Stimulated activated naive B cell treated with anti-CD40 and anti-IgM and Interleukin-4, amounts not matched to agents 10 μg/mL and 1 μg/mL and 100 μg/mL, for 72 hours (primary cell): ENCODE results near the gene B3GALT4.

Experiments
- ATAC-seq, 2 donors: fragments of 150-1000 bp; cut with Tn5 transposase; replicated peaks; 2 replicates each; pipeline ENCODE4 v1.10.0; 2021; ENCODE audit warnings: moderate library complexity in 1 of 2
- DNase-seq: peaks from one replicate; pipeline ENCODE4 v3.0.0; 2021
- H3K27ac Mint-ChIP-seq: one replicate; pipeline ENCODE4 v1.8.0; 2022; ENCODE audit warnings: mild to moderate bottlenecking, mixed read lengths
- H3K27me3 Mint-ChIP-seq, 2 donors: one replicate each; pipeline ENCODE4 v1.8.0; 2022; ENCODE audit warnings: mixed read lengths in 2 of 2
- H3K36me3 Mint-ChIP-seq, 2 donors: one replicate each; pipeline ENCODE4 v1.8.0; 2022; ENCODE audit warnings: mixed read lengths in 2 of 2, mild to moderate bottlenecking in 1 of 2
- H3K4me1 Mint-ChIP-seq, 2 donors: one replicate each; pipeline ENCODE4 v1.8.0; 2022; ENCODE audit warnings: mixed read lengths in 2 of 2, mild to moderate bottlenecking in 1 of 2
- H3K4me3 Mint-ChIP-seq, 2 donors: one replicate each; pipeline ENCODE4 v1.8.0; 2022; ENCODE audit warnings: mild to moderate bottlenecking in 2 of 2, mixed read lengths in 2 of 2, moderate library complexity in 1 of 2
- H3K9me3 Mint-ChIP-seq, 2 donors: one replicate each; pipeline ENCODE4 v1.8.0; 2022; ENCODE audit warnings: mixed read lengths in 2 of 2, mild to moderate bottlenecking in 1 of 2

B3GALT4 gene

GRCh38 chr6:33276864-33277662, at the start of gene B3GALT4:
TSS of gene B3GALT4 (plus strand) at chr6:33277123. CDS start at chr6:33277420, 297 bp downstream.
- H3K27ac Mint-ChIP-seq, result peak within 1 kb of the TSS; percentile 100
- peaks cover 44 to 82% of the 10 kb centered on the region in 2 donors for H3K4me1 Mint-ChIP-seq
- no peaks in the 10 kb centered on the region for H3K27me3 Mint-ChIP-seq
- DNase-seq (peak; percentile 86), ATAC-seq (peak; percentile 76 to 79)
- H3K4me3 Mint-ChIP-seq, result peak within 1 kb of the TSS; percentile 99
- H3K36me3 Mint-ChIP-seq, result peaks cover 58 to 59% of the 10 kb centered on the region in 2 donors
- H3K9me3 Mint-ChIP-seq, result no peaks in the 10 kb centered on the region

GRCh38 chr6:33235221-33235634, 41.7 kb upstream of the B3GALT4 start:
- Mint-ChIP-seq H3K4me1 (no peaks in the 10 kb centered on the region), H3K9me3 (peaks cover 0 to 1% of the 10 kb centered on the region in 2 donors), H3K27ac (no peak overlapping the region), H3K36me3 (no peaks in the 10 kb centered on the region), H3K27me3 (peaks cover 42 to 55% of the 10 kb centered on the region in 2 donors), H3K4me3 (no peak overlapping the region)
- no peak for ATAC-seq
- no peak for DNase-seq

- H3K36me3 Mint-ChIP-seq, result no peaks in the 10 kb centered on the region
- H3K4me1 Mint-ChIP-seq, result no peaks in the 10 kb centered on the region
- no peak for DNase-seq
- H3K27me3 Mint-ChIP-seq, result peaks cover 41 to 57% of the 10 kb centered on the region in 2 donors
- no peak overlapping the region for H3K4me3 Mint-ChIP-seq
- H3K9me3 Mint-ChIP-seq, result peaks cover 0 to 1% of the 10 kb centered on the region in 2 donors
- ATAC-seq, result no peak
- H3K27ac Mint-ChIP-seq, result no peak overlapping the region
Observed at GRCh38 chr6:33236328-33236727, 40.6 kb upstream of the B3GALT4 start.

- Mint-ChIP-seq H3K27ac (no peak overlapping the region), H3K36me3 (no peaks in the 10 kb centered on the region), H3K4me3 (no peak overlapping the region)
Observed at GRCh38 chr6:33236852-33237251, 40.1 kb upstream of the B3GALT4 start.

GRCh38 chr6:33237741-33238140, 39.2 kb upstream of the B3GALT4 start:
- ATAC-seq, result no peak
- Mint-ChIP-seq H3K4me1 (peaks cover 0 to 6% of the 10 kb centered on the region in 2 donors), H3K27me3 (peaks cover 36 to 53% of the 10 kb centered on the region in 2 donors), H3K4me3 (no peak overlapping the region), H3K9me3 (peaks cover 0 to 1% of the 10 kb centered on the region in 2 donors), H3K27ac (no peak overlapping the region), H3K36me3 (no peaks in the 10 kb centered on the region)
- no peak for DNase-seq

More at GRCh38 chr6:33236852-33237251, 40.1 kb upstream of the B3GALT4 start:
- peaks cover 38 to 53% of the 10 kb centered on the region in 2 donors for H3K27me3 Mint-ChIP-seq
- peaks cover 0 to 1% of the 10 kb centered on the region in 2 donors for H3K9me3 Mint-ChIP-seq
- DNase-seq (no peak), ATAC-seq (no peak)
- peaks cover 0 to 3% of the 10 kb centered on the region in 2 donors for H3K4me1 Mint-ChIP-seq

- Mint-ChIP-seq H3K9me3 (no peaks in the 10 kb centered on the region), H3K4me1 (peaks cover 0 to 6% of the 10 kb centered on the region in 2 donors), H3K4me3 (no peak overlapping the region), H3K27ac (no peak overlapping the region), H3K27me3 (peaks cover 24 to 32% of the 10 kb centered on the region in 2 donors), H3K36me3 (no peaks in the 10 kb centered on the region)
- ATAC-seq (peak in 1 of 2 donors; percentile 36), DNase-seq (no peak)
Observed at GRCh38 chr6:33241968-33242367, 35.0 kb upstream of the B3GALT4 start.

GRCh38 chr6:33243476-33243875, 33.4 kb upstream of the B3GALT4 start:
- no peak overlapping the region for H3K4me3 Mint-ChIP-seq
- DNase-seq, result no peak
- no peak for ATAC-seq
- H3K36me3 Mint-ChIP-seq, result no peaks in the 10 kb centered on the region
- peaks cover 4 to 10% of the 10 kb centered on the region in 2 donors for H3K4me1 Mint-ChIP-seq
- no peaks in the 10 kb centered on the region for H3K9me3 Mint-ChIP-seq
- H3K27me3 Mint-ChIP-seq, result peaks cover 24 to 27% of the 10 kb centered on the region in 2 donors
- H3K27ac Mint-ChIP-seq, result no peak overlapping the region

GRCh38 chr6:33247977-33248642, 28.8 kb upstream of the B3GALT4 start:
- peak; percentile 81 for DNase-seq
- Mint-ChIP-seq H3K4me3 (peak overlapping the region; percentile 88 to 90), H3K4me1 (peaks cover 28 to 36% of the 10 kb centered on the region in 2 donors), H3K27me3 (peaks cover 4 to 5% of the 10 kb centered on the region in 2 donors), H3K27ac (peak overlapping the region; percentile 97), H3K36me3 (peaks cover 21 to 25% of the 10 kb centered on the region in 2 donors), H3K9me3 (no peaks in the 10 kb centered on the region)
- ATAC-seq, result peak; percentile 49 to 56

- DNase-seq, result no peak
- peaks cover 28 to 36% of the 10 kb centered on the region in 2 donors for H3K4me1 Mint-ChIP-seq
Observed at GRCh38 chr6:33248643-33248931, 28.3 kb upstream of the B3GALT4 start.

GRCh38 chr6:33248932-33249731, 27.8 kb upstream of the B3GALT4 start:
- Mint-ChIP-seq H3K27ac (peak overlapping the region; percentile 97), H3K4me1 (peaks cover 28 to 36% of the 10 kb centered on the region in 2 donors), H3K27me3 (no peaks in the 10 kb centered on the region), H3K36me3 (peaks cover 22 to 26% of the 10 kb centered on the region in 2 donors), H3K4me3 (peak overlapping the region; percentile 88 to 90), H3K9me3 (no peaks in the 10 kb centered on the region)
- peak; percentile 97 for DNase-seq
- peak; percentile 90 for ATAC-seq

More at GRCh38 chr6:33248643-33248931, 28.3 kb upstream of the B3GALT4 start:
- peak; percentile 37 for ATAC-seq
- Mint-ChIP-seq H3K27ac (peak overlapping the region; percentile 97), H3K27me3 (no peaks in the 10 kb centered on the region), H3K9me3 (no peaks in the 10 kb centered on the region), H3K36me3 (peaks cover 22 to 26% of the 10 kb centered on the region in 2 donors), H3K4me3 (peak overlapping the region; percentile 88 to 90)

GRCh38 chr6:33249732-33250630, 26.9 kb upstream of the B3GALT4 start:
- peaks cover 28 to 36% of the 10 kb centered on the region in 2 donors for H3K4me1 Mint-ChIP-seq
- peak; percentile 7 for DNase-seq
- no peaks in the 10 kb centered on the region for H3K27me3 Mint-ChIP-seq
- peak overlapping the region; percentile 97 for H3K27ac Mint-ChIP-seq
- no peak for ATAC-seq
- no peaks in the 10 kb centered on the region for H3K9me3 Mint-ChIP-seq
- H3K4me3 Mint-ChIP-seq, result peak overlapping the region; percentile 88 to 90
- peaks cover 22 to 26% of the 10 kb centered on the region in 2 donors for H3K36me3 Mint-ChIP-seq

- no peak for ATAC-seq
- H3K36me3 Mint-ChIP-seq, result peaks cover 22 to 28% of the 10 kb centered on the region in 2 donors
- no peak for DNase-seq
- no peaks in the 10 kb centered on the region for H3K27me3 Mint-ChIP-seq
- H3K4me1 Mint-ChIP-seq, result peaks cover 28 to 36% of the 10 kb centered on the region in 2 donors
- H3K9me3 Mint-ChIP-seq, result no peaks in the 10 kb centered on the region
- H3K27ac Mint-ChIP-seq, result peak overlapping the region; percentile 97
- peak overlapping the region; percentile 88 to 90 for H3K4me3 Mint-ChIP-seq
Observed at GRCh38 chr6:33250731-33251130, 26.2 kb upstream of the B3GALT4 start.

GRCh38 chr6:33251395-33252012, 25.4 kb upstream of the B3GALT4 start:
- H3K4me1 Mint-ChIP-seq, result peaks cover 28 to 36% of the 10 kb centered on the region in 2 donors
- ATAC-seq (no peak), DNase-seq (no peak)
- peak overlapping the region; percentile 39 for H3K27ac Mint-ChIP-seq
- H3K4me3 Mint-ChIP-seq, result peak overlapping the region in 1 of 2 donors; percentile 18
- no peaks in the 10 kb centered on the region for H3K9me3 Mint-ChIP-seq
- peaks cover 24 to 30% of the 10 kb centered on the region in 2 donors for H3K36me3 Mint-ChIP-seq
- H3K27me3 Mint-ChIP-seq, result no peaks in the 10 kb centered on the region
